Ramos (cell line): ENCODE measurements around the gene SPATA2.

Source experiments
- in situ Hi-C: fragments of 300-500 bp; cut with MboI; formaldehyde crosslinking; loops from one replicate; pipeline ENCODE4 v1.14.3; 2022; ENCODE audit warnings: low sequenced_read_pairs; ENCODE audit not compliant: unreplicated experiment

SPATA2 gene, protein sequence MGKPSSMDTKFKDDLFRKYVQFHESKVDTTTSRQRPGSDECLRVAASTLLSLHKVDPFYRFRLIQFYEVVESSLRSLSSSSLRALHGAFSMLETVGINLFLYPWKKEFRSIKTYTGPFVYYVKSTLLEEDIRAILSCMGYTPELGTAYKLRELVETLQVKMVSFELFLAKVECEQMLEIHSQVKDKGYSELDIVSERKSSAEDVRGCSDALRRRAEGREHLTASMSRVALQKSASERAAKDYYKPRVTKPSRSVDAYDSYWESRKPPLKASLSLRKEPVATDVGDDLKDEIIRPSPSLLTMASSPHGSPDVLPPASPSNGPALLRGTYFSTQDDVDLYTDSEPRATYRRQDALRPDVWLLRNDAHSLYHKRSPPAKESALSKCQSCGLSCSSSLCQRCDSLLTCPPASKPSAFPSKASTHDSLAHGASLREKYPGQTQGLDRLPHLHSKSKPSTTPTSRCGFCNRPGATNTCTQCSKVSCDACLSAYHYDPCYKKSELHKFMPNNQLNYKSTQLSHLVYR

DNA sequence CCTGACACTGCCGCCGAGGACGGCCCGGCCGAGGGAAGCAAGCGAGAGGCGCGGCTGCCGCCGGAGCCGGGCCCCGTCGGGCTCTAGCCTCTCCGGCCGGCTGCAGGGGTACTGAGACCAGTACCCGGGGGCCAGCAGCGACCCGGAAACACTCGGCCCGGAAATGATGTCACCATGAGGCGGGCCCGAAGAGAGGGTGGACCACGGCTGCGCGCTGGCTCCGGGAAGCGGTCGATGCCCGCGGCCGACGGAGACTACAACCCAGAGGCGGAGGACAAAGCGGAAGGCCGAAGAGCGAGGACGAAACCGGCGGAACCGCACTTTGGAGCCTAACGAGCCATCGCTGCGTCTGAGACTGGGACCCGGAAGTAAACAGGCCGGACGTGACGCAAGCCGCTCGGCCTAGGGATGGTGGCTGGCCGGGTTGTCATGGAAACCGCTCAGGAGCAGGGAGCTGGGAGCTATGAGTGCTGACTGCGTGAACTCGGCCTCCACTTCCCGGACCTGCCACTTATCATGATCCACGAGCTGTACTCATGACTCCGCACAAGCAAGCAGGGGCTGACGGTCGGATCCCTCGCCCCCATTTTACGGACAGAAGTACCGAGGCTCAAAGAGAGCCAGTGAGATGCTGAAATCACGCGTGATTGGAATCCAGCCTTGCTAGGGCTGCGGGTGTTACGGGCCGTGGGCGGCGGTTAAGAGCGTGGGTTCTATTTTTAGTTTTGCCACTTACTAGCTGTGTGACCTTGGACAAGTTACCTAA, at the start of gene SPATA2:
Gene SPATA2 (minus strand): TSS at position 150 of the 766 bp plus-strand sequence. CDS start 7,039 bp downstream, outside the sequence.
- in situ Hi-C loops = no loop called here

DNA sequence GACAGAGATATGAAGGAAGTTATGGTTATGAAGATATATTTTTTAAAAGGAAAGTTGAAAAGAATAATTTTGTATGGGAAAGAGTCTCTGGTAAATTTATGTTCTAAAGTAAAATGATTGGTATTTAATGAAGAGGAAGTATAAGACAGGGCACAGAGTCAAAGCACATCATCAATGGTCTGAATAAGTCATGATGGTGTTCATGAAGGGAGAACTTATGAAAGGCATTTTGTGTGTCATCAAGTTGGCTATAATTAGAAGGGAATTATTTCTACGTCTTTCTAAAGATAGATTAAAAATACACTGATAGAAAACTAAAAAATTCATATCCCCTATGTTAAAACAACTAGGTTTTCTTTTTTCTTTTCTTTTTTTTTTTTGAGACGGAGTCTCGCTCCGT, 46.1 kb upstream of the SPATA2 start:
- in situ Hi-C loops = loop anchor here (25.0 kb wide), 1 partner anchor 501 kb away; no protein-coding TSS in a partner anchor

DNA sequence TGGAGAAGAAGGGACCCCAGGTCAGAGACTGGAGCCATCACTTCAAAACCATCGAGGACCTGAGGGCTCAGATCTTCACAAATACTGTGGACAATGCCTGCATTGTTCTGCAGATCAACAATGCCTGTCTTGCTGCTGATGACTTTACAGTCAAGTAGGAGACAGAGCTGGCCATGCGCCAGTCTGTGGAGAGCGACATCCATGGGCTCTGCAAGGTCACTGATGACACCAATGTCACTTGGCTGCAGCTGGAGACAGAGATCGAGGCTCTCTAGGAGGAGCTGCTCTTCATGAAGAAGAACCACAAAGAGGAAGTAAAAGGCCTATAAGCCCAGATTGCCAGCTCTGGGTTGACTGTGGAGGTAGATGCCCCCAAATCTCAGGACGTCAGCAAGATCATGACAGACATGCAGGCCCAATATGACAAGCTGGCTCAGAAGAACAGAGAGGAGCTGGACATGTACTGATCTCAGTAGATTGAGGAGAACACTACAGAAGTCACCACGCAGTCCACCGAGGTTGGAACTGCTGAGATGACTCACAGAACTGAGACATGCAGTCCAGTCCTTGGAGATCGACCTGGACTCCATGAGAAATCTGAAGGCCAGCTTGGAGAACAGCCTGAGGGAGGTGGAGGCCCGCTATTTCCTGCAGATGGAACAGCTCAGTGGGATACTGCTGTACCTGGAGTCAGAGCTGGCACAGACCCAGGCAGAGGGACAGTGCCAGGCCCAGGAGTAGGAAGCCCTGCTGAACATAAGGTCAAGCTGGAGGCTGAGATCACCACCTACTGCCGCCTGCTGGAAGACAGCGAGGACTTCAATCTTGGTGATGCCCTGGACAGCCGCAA, 42.0 kb upstream of the SPATA2 start:
- in situ Hi-C loops = loop anchor here (25.0 kb wide), 1 partner anchor 505 kb away; no protein-coding TSS in a partner anchor

DNA sequence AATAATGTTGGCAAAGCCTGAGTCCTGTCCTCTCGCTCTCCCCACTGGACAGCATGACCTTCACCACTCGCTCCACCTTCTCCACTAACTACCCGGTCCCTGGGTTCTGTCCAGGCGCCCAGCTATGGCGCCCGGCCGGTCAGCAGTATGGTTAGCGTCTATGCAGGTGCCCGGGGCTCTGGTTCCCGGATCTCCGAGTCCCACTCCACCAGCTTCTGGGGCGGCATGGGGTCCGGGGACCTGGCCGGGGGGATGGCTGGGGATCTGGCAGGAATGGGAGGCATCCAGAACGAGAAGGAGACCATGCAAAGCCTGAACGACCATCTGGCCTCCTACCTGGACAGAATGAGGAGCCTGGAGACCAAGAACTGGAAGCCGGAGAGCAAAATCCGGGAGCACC, 41.4 kb upstream of the SPATA2 start:
- in situ Hi-C loops = loop anchor here (25.0 kb wide), 1 partner anchor 506 kb away; no protein-coding TSS in a partner anchor

DNA sequence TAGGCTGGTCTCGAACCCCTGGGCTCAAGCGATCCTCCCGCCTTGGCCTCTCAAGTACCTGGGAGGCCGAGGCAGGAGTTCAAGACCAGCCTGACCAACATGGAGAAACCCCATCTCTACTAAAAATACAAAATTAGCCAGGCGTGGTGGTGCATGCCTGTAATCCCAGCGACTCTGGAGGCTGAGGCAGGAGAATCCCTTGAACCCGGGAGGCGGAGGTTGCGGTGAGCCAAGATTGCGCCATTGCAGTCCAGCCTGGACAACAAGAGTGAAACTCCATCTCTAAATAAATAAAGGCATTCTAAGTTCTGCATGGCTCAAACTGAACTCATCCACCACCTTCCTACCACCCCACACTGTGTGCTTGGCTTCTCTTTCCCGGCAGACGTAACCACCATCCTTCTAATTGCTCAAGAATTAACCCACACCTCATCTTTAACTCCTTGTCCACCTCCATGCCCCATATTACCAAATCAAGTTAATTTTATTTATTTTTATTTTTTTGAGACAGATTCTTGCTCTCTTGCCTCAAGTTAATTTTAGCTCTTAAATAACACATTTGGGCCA, 40.6 kb upstream of the SPATA2 start:
- in situ Hi-C loops = loop anchor here (25.0 kb wide), 1 partner anchor 506 kb away; no protein-coding TSS in a partner anchor

DNA sequence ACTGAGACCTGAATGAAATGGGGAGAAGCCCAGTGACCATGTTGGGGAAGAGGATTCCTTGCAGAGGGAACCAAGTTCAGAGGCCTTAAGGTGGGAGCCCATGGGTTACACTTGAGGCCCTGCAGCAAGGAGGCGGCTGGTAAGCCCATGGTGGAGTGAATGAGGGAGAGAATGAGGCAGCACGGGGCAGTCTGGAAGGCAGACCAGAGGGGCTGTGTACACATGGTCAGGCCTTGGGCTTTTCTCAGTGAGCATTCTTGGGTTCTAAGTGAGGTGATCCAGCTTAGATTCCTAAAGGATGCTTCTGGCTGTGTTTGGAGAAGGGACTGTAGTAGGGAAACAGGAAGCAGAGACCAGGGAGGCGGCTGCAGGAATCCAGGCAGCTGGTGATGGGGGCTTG, 39.8 kb upstream of the SPATA2 start:
- in situ Hi-C loops = loop anchor here (25.0 kb wide), 1 partner anchor 507 kb away; no protein-coding TSS in a partner anchor

DNA sequence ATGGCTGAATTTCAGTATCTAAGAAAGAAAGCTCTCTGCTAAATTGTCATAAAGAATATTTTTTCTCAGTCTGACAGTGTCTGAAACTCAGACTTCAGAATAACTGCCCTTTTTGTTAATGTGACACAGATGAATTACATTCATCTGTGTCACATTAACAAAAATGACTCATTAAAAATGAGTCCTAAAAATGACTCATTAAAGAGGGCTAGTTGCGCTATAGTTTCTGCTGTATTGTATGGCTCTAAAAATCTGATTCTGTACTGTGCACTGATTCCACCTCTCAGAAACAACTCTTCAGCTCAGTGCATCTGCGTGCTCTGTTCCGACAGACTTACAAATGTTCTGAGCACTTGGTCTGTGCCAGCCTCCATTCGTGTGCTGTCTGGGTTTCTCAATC, 35.8 kb upstream of the SPATA2 start:
- in situ Hi-C loops = loop anchor here (25.0 kb wide), 1 partner anchor 511 kb away; no protein-coding TSS in a partner anchor

DNA sequence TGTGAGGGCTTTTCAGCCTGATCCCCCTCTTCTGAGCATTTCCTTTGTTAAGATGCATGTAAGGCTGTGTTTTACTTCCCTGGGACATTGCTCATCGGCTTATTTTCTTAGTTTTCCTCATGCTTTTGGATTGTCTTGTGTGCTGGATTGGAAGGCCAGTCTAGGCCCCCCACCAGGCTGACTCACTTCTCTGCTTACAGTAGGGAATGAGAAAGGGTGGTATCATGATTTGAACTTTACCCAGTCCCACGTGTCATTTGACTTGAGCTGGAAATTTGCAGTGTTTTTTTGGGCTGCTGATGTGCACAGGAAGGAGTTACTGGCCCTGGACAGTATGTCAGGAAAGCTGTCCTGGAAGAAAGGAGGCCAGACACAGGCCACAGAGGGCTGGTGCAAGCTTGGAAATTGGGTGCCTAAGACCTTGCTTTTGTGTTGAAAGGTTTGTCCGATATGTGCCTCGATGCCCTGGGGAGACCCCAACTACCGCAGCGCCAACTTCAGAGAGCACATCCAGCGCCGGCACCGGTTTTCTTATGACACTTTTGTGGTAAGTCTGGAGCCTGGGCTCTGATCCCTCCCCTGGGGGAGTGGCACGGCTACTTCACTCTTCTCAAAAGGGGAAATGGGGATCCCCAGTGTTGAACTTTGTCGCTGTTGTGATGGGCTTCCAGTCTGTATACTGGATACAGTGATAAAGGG, 33.6 kb upstream of the SPATA2 start:
- in situ Hi-C loops = no loop called here

DNA sequence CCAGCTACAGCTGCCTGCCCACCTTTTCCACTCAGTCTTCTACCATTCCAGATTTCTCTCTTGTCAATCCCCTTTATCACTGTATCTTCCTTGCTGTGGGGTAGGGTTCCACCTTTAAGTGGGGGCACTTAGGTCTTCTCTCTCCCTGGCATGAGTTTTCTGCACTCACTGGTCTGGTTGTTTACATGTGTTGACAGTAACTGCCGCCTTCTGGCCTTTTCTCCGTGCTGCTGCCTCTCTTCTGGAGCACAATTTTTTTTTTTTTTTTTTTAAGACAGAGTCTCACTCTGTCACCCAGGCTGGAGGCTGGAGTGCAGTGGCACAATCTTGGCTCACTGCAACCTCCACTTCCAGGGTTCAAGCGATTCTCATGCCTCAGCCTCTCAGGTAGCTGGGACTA, 32.8 kb upstream of the SPATA2 start:
- in situ Hi-C loops = no loop called here

DNA sequence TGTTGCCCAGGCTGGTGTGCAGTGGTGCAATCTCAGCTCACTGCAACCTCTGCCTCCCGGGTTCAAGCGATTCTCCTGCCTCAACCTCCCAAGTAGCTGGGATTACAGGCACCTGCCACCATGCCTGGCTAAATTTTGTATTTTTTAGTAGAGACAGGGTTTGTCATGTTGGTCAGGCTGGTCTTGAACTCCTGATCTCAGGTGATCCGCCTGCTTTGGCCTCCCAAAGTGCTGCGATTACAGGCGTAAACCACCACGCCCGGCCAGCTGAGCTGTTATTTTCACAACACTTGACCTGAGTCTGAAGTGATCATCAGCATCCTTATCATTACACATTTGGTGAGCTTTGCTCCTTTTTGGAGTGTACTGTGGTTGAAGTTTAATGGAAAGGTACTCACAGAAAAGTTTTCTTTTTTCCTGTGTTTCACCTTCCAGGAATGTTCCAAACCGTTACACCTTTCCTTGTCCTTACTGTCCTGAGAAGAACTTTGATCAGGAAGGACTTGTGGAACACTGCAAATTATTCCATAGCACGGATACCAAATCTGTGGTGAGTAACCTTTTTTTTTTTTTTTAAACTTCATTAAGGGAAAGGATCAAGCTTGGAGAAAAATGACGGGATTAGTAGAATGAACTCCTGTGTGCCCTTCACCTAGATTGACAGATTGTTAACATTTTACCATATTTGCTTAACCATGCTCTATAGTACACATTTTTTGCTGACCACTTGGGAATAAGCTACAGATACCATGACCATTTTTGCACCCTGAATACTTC, 30.6 kb upstream of the SPATA2 start:
- in situ Hi-C loops = no loop called here

DNA sequence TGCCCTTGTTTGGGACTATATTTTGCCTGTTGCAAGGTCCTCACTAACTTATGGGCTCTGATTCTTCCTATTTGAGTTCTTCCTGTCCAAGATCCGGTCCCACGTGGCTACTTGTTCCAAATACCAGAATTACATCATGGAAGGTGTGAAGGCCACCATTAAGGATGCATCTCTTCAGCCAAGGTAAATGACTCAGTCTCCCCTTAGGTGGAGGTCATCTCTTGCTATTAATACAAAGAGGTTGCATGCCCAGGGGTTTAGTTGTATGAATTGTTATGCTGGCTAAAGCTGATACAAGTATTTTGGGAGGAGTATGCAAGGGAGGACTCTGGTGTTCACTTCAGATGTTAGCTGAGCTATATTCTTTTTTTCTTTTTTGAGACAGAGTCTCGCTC, 30.0 kb upstream of the SPATA2 start:
- in situ Hi-C loops = no loop called here

DNA sequence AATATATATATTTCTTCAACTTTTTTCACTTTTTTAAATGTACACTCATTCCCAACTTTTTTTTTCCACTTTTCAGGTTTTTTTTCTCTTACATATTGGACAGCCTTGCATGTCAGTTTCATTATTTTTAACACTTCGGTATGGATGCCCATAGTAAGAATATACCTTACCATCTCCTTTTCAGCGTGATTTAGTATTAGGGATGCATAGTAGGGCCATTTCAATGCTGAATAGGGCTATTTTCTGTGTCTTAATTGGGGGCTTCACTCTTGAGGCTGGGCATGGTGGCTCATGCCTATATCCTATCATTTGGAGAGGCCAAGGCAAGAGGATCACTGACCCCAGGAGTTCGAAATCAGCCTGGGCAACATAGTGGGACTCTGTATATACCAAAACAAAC, 27.6 kb upstream of the SPATA2 start:
- in situ Hi-C loops = no loop called here

DNA sequence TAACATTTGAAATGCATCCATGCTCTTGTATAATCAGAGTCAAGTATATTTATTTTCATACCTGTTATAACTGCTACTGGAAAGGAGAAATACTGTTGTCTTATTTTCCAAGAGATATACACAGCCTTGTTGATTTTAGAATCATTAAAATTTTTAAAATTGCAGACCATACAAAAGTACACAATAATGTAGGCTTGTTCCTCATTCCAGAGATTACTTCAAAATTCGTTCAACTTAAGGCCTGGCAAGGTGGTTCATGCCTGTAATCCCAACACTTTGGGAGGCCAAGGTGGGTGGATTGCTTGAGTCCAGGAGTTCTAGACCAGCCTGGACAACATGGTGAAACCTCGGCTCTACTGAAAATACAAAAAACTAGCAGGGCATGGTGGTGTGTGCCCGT, 27.0 kb upstream of the SPATA2 start:
- in situ Hi-C loops = no loop called here

DNA sequence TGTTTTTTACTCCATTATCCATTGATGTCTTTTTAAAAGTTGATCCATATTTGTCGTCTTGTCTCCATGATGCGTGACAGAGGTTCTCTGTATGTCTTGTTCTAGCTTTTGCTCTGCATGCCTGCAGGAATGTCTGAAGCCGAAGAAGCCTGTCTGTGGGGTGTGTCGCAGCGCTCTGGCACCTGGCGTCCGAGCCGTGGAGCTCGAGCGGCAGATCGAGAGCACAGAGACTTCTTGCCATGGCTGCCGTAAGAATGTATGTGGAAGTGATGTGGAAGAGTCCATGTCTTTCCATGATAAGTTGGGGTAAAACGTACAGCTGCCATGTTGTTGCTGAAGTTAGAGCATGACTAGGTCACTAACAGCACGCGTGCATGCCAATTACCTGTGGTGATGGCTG, 26.1 kb upstream of the SPATA2 start:
- in situ Hi-C loops = no loop called here

DNA sequence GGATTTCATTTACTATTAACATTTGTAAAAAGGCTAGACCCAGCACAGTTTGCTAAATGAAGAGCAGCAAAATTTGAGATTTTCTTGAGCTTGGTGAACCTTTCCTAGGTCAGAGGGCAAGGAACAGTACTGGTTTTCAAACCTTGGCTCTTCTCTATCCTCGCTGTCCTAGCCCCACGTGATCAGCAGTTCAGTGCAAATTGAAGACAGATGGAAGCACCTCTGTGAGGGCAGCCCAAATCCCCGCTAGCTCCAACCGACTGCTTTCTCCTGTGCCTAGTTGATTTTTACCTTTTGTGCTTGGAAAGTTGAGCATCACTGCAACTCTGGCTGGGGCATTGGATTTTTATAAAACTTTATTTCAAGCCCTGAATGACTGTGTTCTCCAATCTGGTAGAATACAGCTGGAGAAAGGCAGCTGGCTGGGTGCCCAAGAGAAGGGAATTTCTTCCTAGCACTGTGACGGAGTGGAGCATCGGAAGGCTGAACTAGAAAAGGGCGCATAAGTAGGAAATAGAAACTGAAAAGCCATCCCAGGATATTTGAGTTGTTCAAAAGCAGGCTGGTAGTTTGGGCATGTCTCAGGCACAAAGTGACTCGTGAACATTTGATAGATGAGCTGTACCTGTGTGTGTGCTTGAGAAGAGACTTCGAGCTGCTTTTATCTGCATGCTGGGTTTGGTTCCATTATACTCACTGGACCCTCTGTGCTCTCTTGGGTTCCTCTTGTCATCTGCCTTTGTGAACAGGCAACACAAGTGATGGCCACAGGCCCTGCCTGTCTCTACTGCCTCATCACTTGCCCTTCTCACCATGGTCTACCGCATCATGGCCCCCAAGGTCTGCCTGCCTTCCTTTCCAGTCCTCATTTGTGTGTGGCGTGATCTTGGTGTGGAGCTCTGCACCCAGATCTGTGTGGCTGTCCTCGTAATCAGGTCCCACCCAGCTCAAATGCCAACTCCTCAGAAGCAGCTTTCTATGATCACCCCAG, 23.1 kb upstream of the SPATA2 start:
- in situ Hi-C loops = no loop called here

DNA sequence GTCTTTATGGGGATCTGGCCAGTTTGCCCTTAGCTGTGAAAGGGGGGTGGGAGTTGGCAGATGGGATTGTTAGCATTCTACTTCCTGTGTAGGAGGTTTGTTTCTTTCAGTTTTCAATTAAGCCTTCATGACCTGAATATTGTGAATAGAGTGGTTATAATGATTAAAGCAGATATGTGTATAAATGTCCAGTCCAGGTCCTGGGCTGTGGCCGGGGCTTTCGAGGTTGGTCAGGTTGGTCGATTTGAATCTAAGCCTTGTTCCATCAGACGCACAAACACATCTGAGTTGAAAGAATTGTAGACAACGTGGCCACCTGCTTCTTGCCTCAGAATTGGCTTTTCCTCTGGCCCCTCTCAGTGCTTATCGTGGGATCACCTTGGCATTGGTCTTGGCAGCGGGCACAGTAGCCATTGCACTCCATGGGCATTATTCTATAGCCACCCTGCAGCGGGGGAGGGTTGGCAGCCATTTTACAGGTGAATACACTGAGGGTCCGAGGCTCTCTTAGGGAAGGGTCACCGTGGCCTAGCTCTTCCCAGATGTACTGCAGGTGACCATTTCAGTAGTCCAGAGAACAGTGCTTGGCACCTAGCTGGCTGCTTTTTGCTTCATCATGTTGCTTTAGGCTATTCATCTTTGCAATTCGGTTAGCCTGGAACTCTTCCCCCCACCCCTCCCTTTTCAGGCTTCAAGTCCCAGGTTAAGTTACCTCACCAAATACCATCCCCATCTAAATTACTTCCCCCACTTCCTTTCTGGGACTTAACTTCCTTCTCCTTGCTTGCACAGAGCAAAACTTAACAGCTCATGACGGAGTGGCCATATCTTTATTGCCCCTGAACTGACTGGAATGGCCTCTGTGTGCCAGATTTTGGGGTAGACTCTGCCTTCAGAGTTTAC, 21.9 kb upstream of the SPATA2 start:
- in situ Hi-C loops = no loop called here
